Adrenal gland (tissue), 12 donors: ENCODE results near the gene THSD7A. TPM values are rescaled to one million over a fixed set of nuclear protein-coding genes. Genes with fewer than 3 reads are reported as not detected.

Source experiments
- DNase-seq, 7 donors: peaks; one replicate each; pipeline ENCODE4 v3.0.0-alpha.2; 2019 to 2020
- H3K27ac ChIP-seq, 5 donors: fragments of 200-600 bp; sonication (generic) in 4 of 5; 1 replicate in 3 of 5; 2 replicates in 2 of 5; pipeline versions ENCODE4 v1.5.1 to v1.8.0; 2016 to 2020; ENCODE audit warnings: mild to moderate bottlenecking in 1 of 5
- H3K27me3 ChIP-seq: fragments of 200-600 bp; 2 replicates; pipeline ENCODE4 v1.8.0; 2021
- H3K36me3 ChIP-seq, 2 donors: fragments of 200-600 bp; replicated peaks in 1 of 2; 1 replicate in 1 of 2; 2 replicates in 1 of 2; pipeline versions ENCODE4 v1.5.1 to v1.8.0; 2018 to 2022
- H3K4me1 ChIP-seq, 2 donors: fragments of 200-600 bp; replicated peaks in 1 of 2; 1 replicate in 1 of 2; 2 replicates in 1 of 2; pipeline versions ENCODE4 v1.5.1 to v1.8.0; 2018 to 2021
- H3K4me3 ChIP-seq, 4 donors: fragments of 200-600 bp; sonication (generic) in 3 of 4; one replicate each; pipeline ENCODE4 v1.5.1; 2016 to 2018
- H3K9me3 ChIP-seq, 3 donors: fragments of 200-600 bp; sonication (generic) in 1 of 3; replicated peaks in 1 of 3; 1 replicate in 2 of 3; 2 replicates in 1 of 3; pipeline versions ENCODE4 v1.5.1 to v1.8.0; 2016 to 2021
- POLR2A ChIP-seq, 2 donors: fragments of 450-650 bp; IDR thresholded peaks; one replicate each; pipeline ENCODE4 v1.6.1; 2017; ENCODE audit warnings: antibody characterized with exemption in 2 of 2, mild to moderate bottlenecking in 2 of 2, moderate library complexity in 1 of 2
- WGBS, 4 donors: extraction: QIAGEN DNeasy Blood & Tissue Kit in 2 of 4; methylation state at CpG; one replicate each; pipeline versions ENCODE4 v1.1.5 to v1.1.7; 2013 to 2017; 5-methylcytosine and 5-hydroxymethylcytosine counted together
- intact Hi-C, 2 donors: fragments of 100-400 bp; cut with DNase I; formaldehyde crosslinking; loops; one replicate each; pipeline versions ENCODE4 v1.14.1 to v1.15.0; 2022 to 2023
- polyA plus RNA-seq, 3 donors: library from polyadenylated mRNA; stranded (reverse); fragments of 200-250 nt in 2 of 3; fragments of 350-450 nt in 1 of 3; fragmentation: Illumina TruSeq in 1 of 3; extraction: RNeasy Lipid Tissue Mini Kit (QIAGEN cat#74804) in 1 of 3; gene quantifications; one replicate each; pipeline ENCODE4 v1.2.3, GENCODE V29; 2013 to 2014
- total RNA-seq, 9 donors: library from RNA; depleted of rRNA in 4 of 9; stranded (reverse); fragments of >200 nt in 4 of 9; fragments of 120-200 nt in 1 of 9; fragmentation: NEBNext Ultra II Directional in 1 of 9; extraction: Animal tissue kit (Norgen Biotek cat#: 25700) in 1 of 9; gene quantifications; one replicate each; pipeline versions ENCODE4 v1.1.0 to v1.2.4, GENCODE V29; 2013 to 2023
- TF ChIP-seq, protein P1 (sequence below), 6 experiments: fragments of 450-650 bp in 4 of 6; fragments of 200-600 bp in 2 of 6; sonication (generic) in 1 of 6; IDR thresholded peaks; 1 replicate in 5 of 6; 2 replicates in 1 of 6; pipeline versions ENCODE4 v1.5.1 to v1.8.0; 2016 to 2021; ENCODE audit warnings: antibody characterized with exemption in 6 of 6, mild to moderate bottlenecking in 2 of 6, moderate library complexity in 1 of 6
- donor health status: healthy with polysubstance abuse.
- donor health status: Bipolar disorder and iron deficiency.
- donor health status: DM: yes; HTN: yes; CAD: no.
- donor health status: DM: no; HTN: no; CAD: no.
- donor health status: DM: no; HTN: no; CAD: no.
- donor health status: DM: yes; HTN: yes; CAD: no.

The THSD7A gene
- total and polyA plus RNA-seq, 12 donors = 0.74 to 18.4 (median 4.8) TPM

DNA sequence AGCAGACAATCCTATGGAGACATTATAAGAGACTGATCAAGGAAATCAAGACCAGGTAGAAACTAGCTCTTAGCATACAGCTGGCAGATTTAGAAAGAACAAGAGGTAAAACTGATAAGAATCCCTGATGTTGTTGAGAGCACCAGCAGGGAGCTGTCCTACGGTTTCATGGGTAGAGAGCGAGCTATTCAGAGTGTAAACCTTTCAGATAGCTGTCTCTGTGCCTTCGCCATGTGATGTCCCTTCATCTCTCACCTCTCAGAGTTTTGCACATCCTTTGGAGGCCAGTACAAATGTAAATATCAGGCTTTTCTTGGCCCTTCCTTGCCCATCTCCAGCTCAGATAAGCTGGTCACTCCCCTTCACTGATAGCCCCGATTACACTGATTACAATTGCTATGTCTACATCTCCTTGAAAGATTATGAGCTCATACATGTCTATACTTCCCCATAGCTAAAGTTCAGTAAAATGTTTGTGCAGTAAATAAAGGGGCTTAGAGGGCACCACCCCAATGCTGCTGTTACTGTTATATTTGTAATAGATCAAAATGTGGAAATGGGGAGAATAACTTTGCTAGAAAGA is 21.9 kb downstream of the THSD7A start:
- 83 to 89% (median 87%) methylated on average over 4 of the region's 4 CpGs for whole genome bisulfite sequencing, 4 donors
- no peaks in the 10 kb centered on the region for H3K36me3 ChIP-seq
- no peaks in the 10 kb centered on the region for H3K4me1 ChIP-seq
- H3K27me3 ChIP-seq = no peaks in the 10 kb centered on the region
- TF ChIP-seq POLR2A (IDR thresholded peaks at IDR 0.05) = no peak
- TF ChIP-seq, protein P1, sequence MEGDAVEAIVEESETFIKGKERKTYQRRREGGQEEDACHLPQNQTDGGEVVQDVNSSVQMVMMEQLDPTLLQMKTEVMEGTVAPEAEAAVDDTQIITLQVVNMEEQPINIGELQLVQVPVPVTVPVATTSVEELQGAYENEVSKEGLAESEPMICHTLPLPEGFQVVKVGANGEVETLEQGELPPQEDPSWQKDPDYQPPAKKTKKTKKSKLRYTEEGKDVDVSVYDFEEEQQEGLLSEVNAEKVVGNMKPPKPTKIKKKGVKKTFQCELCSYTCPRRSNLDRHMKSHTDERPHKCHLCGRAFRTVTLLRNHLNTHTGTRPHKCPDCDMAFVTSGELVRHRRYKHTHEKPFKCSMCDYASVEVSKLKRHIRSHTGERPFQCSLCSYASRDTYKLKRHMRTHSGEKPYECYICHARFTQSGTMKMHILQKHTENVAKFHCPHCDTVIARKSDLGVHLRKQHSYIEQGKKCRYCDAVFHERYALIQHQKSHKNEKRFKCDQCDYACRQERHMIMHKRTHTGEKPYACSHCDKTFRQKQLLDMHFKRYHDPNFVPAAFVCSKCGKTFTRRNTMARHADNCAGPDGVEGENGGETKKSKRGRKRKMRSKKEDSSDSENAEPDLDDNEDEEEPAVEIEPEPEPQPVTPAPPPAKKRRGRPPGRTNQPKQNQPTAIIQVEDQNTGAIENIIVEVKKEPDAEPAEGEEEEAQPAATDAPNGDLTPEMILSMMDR (IDR thresholded peaks at IDR 0.05) = no peak
- H3K27ac ChIP-seq = no peak overlapping the region
- intact Hi-C loops = no loop called here
- no peak overlapping the region for H3K4me3 ChIP-seq
- DNase-seq = no peak
- no peaks in the 10 kb centered on the region for H3K9me3 ChIP-seq

DNA sequence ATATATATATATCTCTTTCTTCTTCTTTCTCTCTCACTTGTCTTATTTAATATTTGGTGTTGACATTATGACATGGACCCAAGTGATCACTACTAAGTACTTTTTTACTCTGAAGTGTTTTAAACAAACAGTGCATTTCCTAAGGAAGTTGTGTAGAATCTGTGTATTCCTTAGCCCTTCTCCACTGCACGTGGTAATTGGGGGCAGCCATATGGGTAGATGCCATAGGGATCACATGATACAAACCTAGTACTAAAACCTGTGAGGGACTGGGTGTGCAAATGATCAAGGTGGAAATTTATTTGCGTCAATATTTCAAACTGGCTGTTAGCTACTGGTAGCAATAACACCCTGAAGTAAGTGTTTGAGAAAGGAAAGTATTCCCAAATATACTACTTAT is 25.0 kb downstream of the THSD7A start:
- 75 to 86% (median 82%) methylated on average over 2 of the region's 2 CpGs for WGBS, 4 donors
- Histone ChIP-seq H3K27ac (no peak overlapping the region), H3K36me3 (no peaks in the 10 kb centered on the region), H3K4me3 (no peak overlapping the region), H3K4me1 (no peaks in the 10 kb centered on the region), H3K9me3 (no peaks in the 10 kb centered on the region), H3K27me3 (no peaks in the 10 kb centered on the region)
- no peak for TF ChIP-seq POLR2A (IDR thresholded peaks at IDR 0.05)
- TF ChIP-seq, protein P1 (IDR thresholded peaks at IDR 0.05) = no peak
- intact Hi-C loops = no loop called here
- DNase-seq = no peak

DNA sequence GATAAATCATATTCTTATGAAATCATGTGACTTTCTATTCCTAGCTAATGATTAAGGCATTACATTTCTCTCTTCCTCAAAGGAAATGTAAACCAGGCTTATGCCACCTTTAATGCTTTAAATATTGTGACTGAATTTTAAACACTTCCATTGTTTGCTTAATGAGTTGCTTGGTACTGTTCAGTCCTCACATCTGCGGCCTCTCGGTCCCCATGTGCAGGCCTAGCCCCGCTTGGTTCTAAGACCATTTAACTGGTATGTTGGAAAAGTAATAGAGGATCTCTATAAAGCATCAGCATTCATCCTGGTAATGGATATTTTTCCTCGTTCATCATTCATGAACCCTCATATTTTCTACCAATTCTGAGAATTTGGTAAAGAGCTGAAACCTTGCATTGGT is 27.4 kb downstream of the THSD7A start:
- Histone ChIP-seq H3K4me1 (no peaks in the 10 kb centered on the region), H3K4me3 (no peak overlapping the region), H3K9me3 (no peaks in the 10 kb centered on the region), H3K36me3 (no peaks in the 10 kb centered on the region), H3K27ac (no peak overlapping the region), H3K27me3 (no peaks in the 10 kb centered on the region)
- 82 to 97% (median 97%) methylated on average over 4 of the region's 4 CpGs for WGBS, 4 donors
- no peak for DNase-seq
- intact Hi-C loops = no loop called here
- no peak for TF ChIP-seq POLR2A (IDR thresholded peaks at IDR 0.05)
- TF ChIP-seq, protein P1 (IDR thresholded peaks at IDR 0.05) = no peak

DNA sequence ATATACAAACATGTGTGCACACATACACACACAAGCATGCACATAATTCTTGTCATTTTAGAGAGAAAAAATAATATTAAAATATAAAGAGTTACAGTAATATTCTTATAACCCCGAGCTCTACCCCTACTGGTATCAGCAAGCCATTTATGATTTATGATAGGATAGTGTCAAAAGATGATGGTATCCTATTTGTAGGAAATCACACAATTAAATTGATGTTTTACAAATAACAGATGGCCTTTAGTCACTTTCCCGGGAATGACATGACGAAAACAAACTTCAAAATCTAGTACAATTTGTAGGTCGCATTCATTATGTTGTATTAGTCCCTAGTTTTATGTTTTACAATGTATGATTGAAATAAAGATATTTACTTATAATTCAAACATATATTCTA is 36.8 kb downstream of the THSD7A start:
- intact Hi-C loops = no loop called here
- no peak for TF ChIP-seq POLR2A (IDR thresholded peaks at IDR 0.05)
- TF ChIP-seq, protein P1 (IDR thresholded peaks at IDR 0.05) = no peak
- 84 to 91% (median 90%) methylated on average over 4 of the region's 4 CpGs for WGBS, 4 donors
- Histone ChIP-seq H3K27me3 (no peaks in the 10 kb centered on the region), H3K4me1 (no peaks in the 10 kb centered on the region), H3K36me3 (no peaks in the 10 kb centered on the region), H3K9me3 (no peaks in the 10 kb centered on the region), H3K27ac (no peak overlapping the region), H3K4me3 (no peak overlapping the region)
- no peak for DNase-seq
